ENCODE data around the gene CIRBP.
A peak's percentile ranks its signal among the peaks of the same experiment; 100 is the strongest.

Gene CIRBP

DNA sequence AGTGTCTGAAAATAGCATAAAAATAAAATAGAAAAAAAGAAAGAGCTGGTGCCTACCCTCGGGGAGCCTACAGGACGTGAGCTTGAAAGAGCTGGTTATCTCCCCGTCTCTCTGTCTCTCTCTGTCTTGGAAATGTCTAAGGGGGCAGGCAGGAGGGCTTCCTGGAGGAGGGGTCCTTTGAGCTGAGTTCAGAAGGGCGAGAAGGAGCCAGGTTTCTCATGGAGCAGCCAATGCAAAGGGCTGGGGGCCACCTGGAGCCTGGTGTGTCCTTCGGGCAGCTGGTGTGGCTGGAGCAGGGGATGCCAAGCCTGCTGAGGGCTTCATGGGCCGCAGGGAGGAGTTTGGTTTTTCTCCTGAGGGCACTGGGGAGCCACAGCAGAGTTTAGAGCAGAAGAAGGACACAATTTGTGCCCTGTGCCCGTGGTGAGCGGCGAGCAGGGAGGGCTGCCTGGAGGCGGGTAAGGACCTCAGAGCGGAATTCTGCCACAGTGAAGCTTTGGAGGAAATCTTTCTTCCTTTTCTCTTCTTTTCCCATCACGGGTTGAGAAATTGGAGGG, 55.2 kb downstream of the CIRBP start:
- Histone ChIP-seq H3K27me3 (ENCODE audit: control insufficient read depth, insufficient read depth, low read length) (peaks cover 5% of the 10 kb centered on the region), H3K4me2 (ENCODE audit: low read length) (peak overlapping the region; percentile 90), H3K9me3 (replicated peaks; ENCODE audit: low read length) (no peaks in the 10 kb centered on the region), H3K4me1 (ENCODE audit: control insufficient read depth, insufficient read depth, low read length) (peaks cover 12% of the 10 kb centered on the region), H3K4me3 (ENCODE audit: low read length) (no peak overlapping the region), H3K36me3 (ENCODE audit: insufficient read depth, low read length) (no peaks in the 10 kb centered on the region), H3K9ac (ENCODE audit: low read depth, low read length) (peak overlapping the region; percentile 71)

All from skeletal muscle satellite cell (primary cell).